ENCODE data around the gene ANP32B.

ANP32B gene

GRCh38 chr9:98057138-98057799, 74.1 kb downstream of the ANP32B start:
- in situ Hi-C loops (cut with MboI; ENCODE audit: low sequenced_read_pairs): no loop called here

GRCh38 chr9:98062161-98062560, 79.0 kb downstream of the ANP32B start:
- in situ Hi-C loops (cut with MboI; ENCODE audit: low sequenced_read_pairs): loop anchor here (10.0 kb wide), 1 partner anchor 203 kb away; no protein-coding TSS in a partner anchor

DNA sequence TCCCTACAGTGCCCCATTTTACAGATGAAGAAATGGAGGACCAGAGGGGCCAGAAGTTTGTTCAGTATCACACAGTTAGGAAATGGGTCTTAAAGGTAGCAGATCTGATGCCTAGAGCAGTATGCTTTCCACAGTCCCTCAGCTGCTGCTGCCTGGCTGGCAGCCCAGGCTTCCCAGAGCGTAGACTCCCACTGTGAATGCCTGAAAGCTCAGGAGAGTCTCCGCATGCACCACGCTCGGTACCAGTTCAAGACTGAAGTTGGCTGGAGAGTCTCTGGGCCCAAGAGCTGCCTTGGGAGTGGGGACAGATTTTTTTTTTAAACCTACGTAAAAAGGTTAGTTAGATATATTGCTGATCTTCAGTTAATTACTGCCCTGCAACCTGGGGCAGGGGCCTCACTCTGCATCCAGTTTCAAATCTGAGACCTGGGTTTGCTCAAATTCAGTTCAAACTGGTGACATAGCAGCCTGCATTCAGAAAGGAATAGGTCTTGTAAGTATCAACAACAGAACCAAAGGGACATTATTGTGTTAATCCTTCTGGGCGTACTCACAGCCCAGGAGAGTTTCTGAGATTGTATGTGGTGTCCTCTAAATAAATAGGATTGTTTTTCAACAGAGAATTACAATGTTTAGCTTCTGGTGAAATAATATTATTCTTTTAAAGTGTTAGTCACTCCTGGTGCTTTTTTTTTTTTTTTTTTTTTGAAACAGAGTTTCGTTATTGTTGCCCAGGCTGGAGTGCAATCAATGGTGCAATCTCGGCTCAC, 81.7 kb downstream of the ANP32B start:
- in situ Hi-C loops (cut with MboI; ENCODE audit: low sequenced_read_pairs): loop anchor here (10.0 kb wide), 1 partner anchor 200 kb away; no protein-coding TSS in a partner anchor
